ENCODE measurements around the gene SH2D2A. TPM values are rescaled to one million over a fixed set of nuclear protein-coding genes. Genes with fewer than 3 reads are reported as not detected.
"Not testable (repeated sequence)": the region's sequence is repeated elsewhere in the genome, so short reads cannot be mapped to it uniquely, and the experiment has no call there.

The SH2D2A gene
- total RNA-seq, 1 donor from 2014 or later, result 96.1 TPM

DNA sequence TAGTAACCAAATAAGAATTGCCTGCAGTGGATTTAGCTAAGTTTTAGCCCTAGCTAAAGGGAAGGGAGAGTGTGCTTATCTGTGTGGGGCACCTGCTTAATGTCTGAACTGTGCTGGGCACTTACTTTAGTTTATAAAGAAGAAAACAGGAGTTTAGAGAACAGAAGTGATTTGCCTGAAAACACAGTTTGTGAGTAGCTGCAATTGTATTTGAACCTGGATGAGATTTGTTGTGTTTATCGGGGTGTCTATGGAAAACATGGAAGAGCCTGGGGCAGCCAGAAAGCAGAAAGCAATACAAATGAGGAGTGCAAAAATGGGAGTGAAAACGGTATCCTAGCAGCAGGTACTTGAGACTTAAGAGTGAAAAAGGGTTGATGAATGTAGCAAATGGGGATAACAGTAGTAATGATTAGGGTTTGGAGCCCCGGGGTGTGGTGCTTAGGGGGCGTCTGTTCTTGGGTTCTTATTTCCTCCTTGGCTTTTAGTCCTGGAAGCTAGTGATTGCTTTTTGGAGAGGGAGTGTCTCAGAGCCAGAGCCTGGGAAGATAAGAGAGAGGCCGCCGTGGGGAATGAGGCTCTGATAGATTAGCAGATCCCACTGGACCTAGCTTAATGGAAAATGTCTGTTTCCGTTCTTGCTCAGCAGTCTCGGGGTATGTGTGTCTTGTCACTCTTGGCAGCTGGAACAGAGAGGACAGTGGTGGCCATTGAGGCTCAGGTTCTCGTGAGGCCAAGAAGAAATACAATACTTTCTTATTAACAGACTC is 43.7 kb downstream of the SH2D2A start:
- intact Hi-C loops (cut with micrococcal nuclease), result no loop called here

- intact Hi-C loops (cut with micrococcal nuclease), result no loop called here
These were observed 44.4 kb downstream of the SH2D2A start for GRCh38 chr1:156772222-156772621.

DNA sequence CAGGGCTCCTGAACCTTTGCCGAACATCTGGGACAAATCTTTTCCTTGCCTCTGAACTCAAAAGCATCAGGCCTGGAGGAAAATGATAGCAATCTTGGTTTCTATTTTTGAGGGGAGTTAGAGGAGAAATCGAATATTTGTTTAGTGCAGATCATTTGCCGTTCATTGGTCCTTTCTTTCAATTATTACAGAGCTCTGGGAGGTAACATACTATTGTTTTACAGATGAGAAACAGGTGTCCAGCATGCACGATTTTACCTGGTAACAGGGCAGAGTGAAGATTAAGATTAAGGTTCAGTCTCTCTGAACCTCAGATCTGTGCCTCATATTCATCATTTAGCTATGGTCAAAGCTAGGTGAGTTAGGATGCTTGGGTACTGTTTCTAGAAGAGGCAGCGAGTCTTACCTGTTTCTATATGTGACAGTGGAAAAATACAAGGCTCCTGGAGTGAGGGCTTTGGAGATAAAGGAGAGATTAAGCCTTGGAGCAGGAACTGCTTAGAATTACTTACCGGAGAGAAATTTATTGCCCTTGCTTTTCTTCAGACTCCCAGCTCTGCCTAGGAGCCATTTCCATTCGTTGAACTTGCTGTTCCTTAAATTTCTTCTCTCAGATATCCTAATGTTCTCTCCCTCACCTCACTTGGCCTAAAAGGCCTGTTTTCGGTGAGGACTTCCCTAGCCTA is 47.9 kb downstream of the SH2D2A start:
- intact Hi-C loops (cut with micrococcal nuclease), result loop anchor here (10.0 kb wide), 1 partner anchor 84 kb away; no protein-coding TSS in a partner anchor

DNA sequence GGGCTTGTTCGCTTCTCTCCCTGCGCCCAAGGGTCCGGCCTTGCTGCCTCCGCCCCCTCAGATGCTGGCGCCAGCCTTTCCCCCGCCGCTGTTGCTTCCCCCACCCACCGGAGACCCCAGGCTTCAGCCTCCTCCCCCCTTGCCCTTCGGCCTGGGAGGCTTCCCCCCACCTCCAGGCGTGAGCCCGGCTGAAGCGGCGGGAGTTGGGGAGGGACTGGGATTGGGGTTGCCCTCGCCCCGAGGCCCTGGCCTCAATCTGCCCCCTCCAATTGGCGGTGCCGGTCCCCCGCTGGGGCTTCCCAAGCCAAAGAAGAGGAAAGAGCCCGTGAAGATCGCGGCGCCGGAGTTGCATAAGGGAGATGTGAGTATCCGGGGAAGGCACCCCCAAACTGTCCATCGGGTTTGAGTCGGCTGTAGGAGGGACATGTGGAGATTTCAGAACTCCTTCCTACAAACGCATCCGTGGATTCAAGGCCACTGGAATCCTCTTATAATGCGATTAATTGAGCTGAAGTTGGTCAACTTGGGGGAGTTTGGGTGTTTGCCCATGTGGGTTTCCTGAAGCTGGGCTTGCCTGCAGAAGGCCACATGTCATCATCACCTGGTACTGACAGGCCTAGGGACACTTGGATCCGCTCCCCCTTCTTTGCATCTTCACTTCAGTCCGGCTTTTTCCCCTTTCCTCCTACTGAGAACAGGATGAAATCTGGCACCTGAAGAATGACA is 48.6 kb downstream of the SH2D2A start:
- intact Hi-C loops (cut with micrococcal nuclease), result loop anchor here (1.0 to 10.0 kb wide), 7 partner anchors 17 to 430 kb away; partner anchors contain the start of genes CCT3, HDGF, ISG20L2 and METTL25B

DNA sequence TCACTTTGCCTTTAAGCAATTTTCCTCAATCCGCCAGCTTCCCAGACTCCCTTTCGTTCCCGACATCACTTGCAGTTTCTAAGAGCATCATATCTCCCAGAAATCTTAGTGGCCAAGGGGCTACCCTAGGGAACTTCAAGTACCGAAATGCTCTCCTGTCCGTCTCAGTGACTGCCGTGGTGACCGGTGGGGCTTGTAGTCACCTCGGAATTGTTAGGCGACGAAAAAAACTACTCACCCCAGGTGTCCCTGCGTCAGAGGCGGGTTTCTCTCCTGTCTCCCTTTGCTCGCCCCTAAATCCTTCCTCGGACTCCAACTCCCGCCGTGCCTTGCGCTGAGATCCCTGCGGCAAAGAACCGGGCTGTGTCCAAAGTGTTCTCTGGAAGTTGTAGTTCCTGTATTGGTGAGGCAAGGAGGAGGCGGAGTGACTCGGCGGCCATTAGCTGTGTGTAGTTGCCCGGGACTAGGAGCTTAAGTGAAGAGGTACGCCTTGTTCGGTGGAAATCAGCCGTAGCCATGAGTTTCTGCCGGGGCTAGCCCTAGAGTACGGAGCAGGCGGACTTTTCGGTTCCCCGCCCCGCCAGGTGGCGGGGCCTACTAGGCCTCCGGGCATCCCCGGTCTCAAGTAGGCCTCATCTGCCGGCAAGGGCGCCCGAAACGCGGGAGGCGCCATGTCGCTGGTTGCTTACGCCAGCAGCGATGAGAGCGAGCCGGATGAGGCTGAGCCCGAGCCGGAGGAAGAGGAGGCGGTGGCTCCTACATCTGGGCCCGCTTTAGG is 49.4 kb downstream of the SH2D2A start, which contains the start of gene PRCC:
Gene PRCC, plus strand, starts transcription at position 435 of the 778 bp plus-strand sequence. Its CDS starts 237 bp downstream, at position 672.
- intact Hi-C loops (cut with micrococcal nuclease), result loop anchor here (1.0 to 10.0 kb wide), 7 partner anchors 16 to 429 kb away; partner anchors contain the start of genes CCT3, HDGF, ISG20L2 and METTL25B

- intact Hi-C loops (cut with micrococcal nuclease), result loop anchor here (1.0 to 10.0 kb wide), 7 partner anchors 15 to 428 kb away; partner anchors contain the start of genes CCT3, HDGF, ISG20L2 and METTL25B
These were observed 50.1 kb downstream of the SH2D2A start for GRCh38 chr1:156766298-156767100.

- intact Hi-C loops (cut with micrococcal nuclease), result loop anchor here (10.0 kb wide), 1 partner anchor 81 kb away; no protein-coding TSS in a partner anchor
These were observed 51.0 kb downstream of the SH2D2A start for GRCh38 chr1:156765666-156766065.

DNA sequence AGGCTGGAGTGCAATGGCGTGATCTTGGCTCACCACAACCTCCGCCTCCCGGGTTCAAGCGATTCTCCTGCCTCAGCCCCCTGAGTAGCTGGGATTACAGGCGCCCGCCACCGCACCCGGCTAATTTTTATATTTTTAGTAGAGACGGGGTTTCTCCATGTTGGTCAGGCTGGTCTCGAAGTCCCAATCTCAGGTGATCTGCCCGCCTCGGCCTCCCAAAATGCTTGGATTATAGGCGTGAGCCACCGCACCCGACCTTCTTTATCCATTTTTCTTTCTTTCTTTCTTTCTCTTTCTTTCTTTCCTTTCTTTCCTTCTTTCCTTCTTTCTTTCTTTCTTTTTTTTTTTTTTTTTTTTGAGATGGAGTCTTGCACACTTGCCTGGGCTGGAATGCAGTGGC is 51.5 kb downstream of the SH2D2A start:
- intact Hi-C loops (cut with micrococcal nuclease), result loop anchor here (10.0 kb wide), 1 partner anchor 80 kb away; no protein-coding TSS in a partner anchor

DNA sequence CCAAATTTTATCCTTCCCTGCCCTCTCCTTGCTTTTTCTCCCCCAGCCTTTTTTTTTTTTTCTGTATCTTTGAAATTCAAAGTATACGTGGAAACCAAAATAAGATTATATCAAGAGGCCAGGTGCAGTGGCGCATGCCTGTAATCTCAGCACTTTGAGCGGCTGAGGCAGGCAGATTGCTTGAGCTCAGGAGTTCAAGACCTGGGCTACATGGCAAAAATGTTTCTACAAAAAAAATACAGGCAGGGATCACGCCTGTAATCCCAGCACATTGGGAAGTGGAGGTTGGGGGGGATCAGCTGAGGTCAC is 55.9 kb downstream of the SH2D2A start:
- intact Hi-C loops (cut with micrococcal nuclease), result loop anchor here (10.0 kb wide), 1 partner anchor 76 kb away; no protein-coding TSS in a partner anchor

- intact Hi-C loops (cut with micrococcal nuclease), result loop anchor here (10.0 kb wide), 1 partner anchor 75 kb away; no protein-coding TSS in a partner anchor
These were observed 56.4 kb downstream of the SH2D2A start for GRCh38 chr1:156760092-156760795.

DNA sequence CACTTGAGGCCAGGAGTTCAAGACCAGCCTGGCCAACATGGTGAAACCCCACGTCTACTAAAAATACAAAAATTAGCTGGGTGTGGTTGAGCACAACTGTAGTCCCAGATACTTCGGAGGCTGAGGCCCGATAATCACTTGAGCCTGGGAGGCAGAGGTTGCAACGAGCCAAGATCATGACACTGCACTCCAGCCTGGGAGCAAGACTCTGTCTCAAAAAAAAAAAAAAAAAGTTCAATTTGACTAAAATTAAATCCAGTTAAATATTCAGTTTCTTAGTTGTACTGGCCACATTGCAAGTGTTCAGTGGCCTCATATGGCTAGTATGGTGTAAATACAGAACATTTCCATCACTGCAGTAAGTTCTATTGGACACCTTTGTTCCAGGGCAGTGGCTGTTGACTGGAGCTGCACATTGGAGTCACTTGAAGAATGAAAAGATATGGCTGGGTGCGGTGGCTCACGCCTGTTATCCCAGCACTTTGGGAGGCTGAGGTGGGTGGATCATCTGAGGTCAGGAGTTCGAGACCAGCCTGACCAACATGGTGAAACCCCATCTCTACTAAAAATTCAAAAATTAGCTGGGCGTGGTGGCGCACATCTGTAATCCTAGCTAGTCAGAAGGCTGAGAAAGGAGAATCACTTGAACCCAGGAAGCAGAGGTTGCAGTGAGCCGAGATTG is 58.9 kb downstream of the SH2D2A start:
- intact Hi-C loops (cut with micrococcal nuclease), result not testable (repeated sequence)

DNA sequence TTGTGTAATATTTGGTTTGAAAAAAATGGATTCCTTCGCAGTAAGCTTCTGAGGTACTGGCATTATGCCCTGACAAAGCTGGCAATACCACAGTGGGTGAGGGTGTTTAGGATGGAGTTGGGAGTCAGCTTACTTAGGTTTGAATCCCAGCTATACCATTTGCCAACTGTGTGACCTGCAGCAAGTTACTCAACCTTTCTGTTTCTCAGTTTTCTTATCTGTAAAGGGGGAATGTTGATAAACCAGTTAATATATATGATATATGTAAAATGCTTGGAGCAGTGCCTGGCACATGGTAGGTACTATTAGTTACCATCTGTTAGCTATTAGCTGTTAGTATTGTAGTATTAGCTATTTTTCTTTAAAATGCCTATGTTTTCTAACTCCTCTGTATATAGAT is 60.3 kb downstream of the SH2D2A start:
- intact Hi-C loops (cut with micrococcal nuclease), result no loop called here

Other genes with a start within 250 kb of the SH2D2A start
- 16.1 and 16.4 TPM in 2 replicates for gene IQGAP3, start 244.3 kb downstream of the SH2D2A start, total RNA-seq
- 1.2 and 2.3 TPM in 2 replicates for gene TTC24, start 237.1 kb downstream of the SH2D2A start, total RNA-seq
- gene NAXE, start 225.1 kb downstream of the SH2D2A start, total RNA-seq, result 59.9 and 64.5 TPM in 2 replicates
- 50.4 and 53.5 TPM in 2 replicates for gene GPATCH4, start 215.4 kb downstream of the SH2D2A start, total RNA-seq
- 0.11 TPM in 1 of 2 replicates, not detected in the other for gene HAPLN2, start 197.4 kb downstream of the SH2D2A start, total RNA-seq
- gene BCAN, start 174.7 kb downstream of the SH2D2A start, total RNA-seq, result not detected in 2 replicates
- gene NES, start 139.4 kb downstream of the SH2D2A start, total RNA-seq, result not detected in 2 replicates
- 1.6 and 2.1 TPM in 2 replicates for gene CRABP2, start 111.3 kb downstream of the SH2D2A start, total RNA-seq
- gene METTL25B, start 88.4 kb downstream of the SH2D2A start, total RNA-seq, result 29.8 and 34.7 TPM in 2 replicates
- gene ISG20L2, start 88.1 kb downstream of the SH2D2A start, total RNA-seq, result 57.9 and 59.3 TPM in 2 replicates
- gene MRPL24, start 75.8 kb downstream of the SH2D2A start, total RNA-seq, result 71.9 and 75.7 TPM in 2 replicates
- 253 and 257 TPM in 2 replicates for gene HDGF, start 65.2 kb downstream of the SH2D2A start, total RNA-seq
- 83.3 and 85.5 TPM in 2 replicates for gene PRCC, start 49.3 kb downstream of the SH2D2A start, total RNA-seq
- 0.14 TPM in 1 of 2 replicates, not detected in the other for gene INSRR, start 42.3 kb upstream of the SH2D2A start, total RNA-seq
- gene NTRK1, start 44.0 kb upstream of the SH2D2A start, total RNA-seq, result 12.7 and 13.4 TPM in 2 replicates
- 0.09 TPM in 2 replicates for gene PEAR1, start 76.9 kb upstream of the SH2D2A start, total RNA-seq
- not detected in 2 replicates for gene LRRC71, start 103.8 kb upstream of the SH2D2A start, total RNA-seq
- 18.0 and 18.3 TPM in 2 replicates for gene ARHGEF11, start 228.9 kb upstream of the SH2D2A start, total RNA-seq